Smooth muscle cell (in vitro differentiated cells): ENCODE data around the gene MSX2. TPM values are rescaled to one million over a fixed set of nuclear protein-coding genes. Genes with fewer than 3 reads are reported as not detected.
"Not testable (repeated sequence)": the region's sequence is repeated elsewhere in the genome, so short reads cannot be mapped to it uniquely, and the experiment has no call there.

Source experiments
- DNase-seq: peaks from one replicate; lab custom pipeline; 2025; ENCODE audit not compliant: unreplicated experiment; lab: John Stamatoyannopoulos, UW
- H2AFZ ChIP-seq: fragments of 200-600 bp; sonication (generic); 2 replicates; pipeline ENCODE4 v1.6.0; 2016; ENCODE audit warnings: antibody characterized with exemption, low read depth, mild to moderate bottlenecking
- H3F3A ChIP-seq: fragments of 200-600 bp; sonication (generic); 2 replicates; pipeline ENCODE4 v1.6.0; 2017; ENCODE audit warnings: antibody characterized with exemption, low read depth
- H3K27ac ChIP-seq: fragments of 200-600 bp; sonication (generic); 2 replicates; pipeline ENCODE4 v1.5.1; 2016; ENCODE audit warnings: low read depth, mild to moderate bottlenecking
- H3K27me3 ChIP-seq: fragments of 200-600 bp; sonication (generic); 2 replicates; pipeline ENCODE4 v1.6.1; 2016; ENCODE audit warnings: low read depth, mild to moderate bottlenecking
- H3K36me3 ChIP-seq: fragments of 200-600 bp; sonication (generic); 2 replicates; pipeline ENCODE4 v1.5.1; 2016; ENCODE audit warnings: low read depth
- H3K4me1 ChIP-seq: fragments of 200-600 bp; sonication (generic); 2 replicates; pipeline ENCODE4 v1.5.1; 2016; ENCODE audit warnings: low read depth
- H3K4me2 ChIP-seq: fragments of 200-600 bp; sonication (generic); 2 replicates; pipeline ENCODE4 v1.6.0; 2016; ENCODE audit warnings: mild to moderate bottlenecking
- H3K4me3 ChIP-seq: fragments of 200-600 bp; sonication (generic); 2 replicates; pipeline ENCODE4 v1.5.1; 2016; ENCODE audit warnings: mild to moderate bottlenecking
- H3K79me2 ChIP-seq: fragments of 200-600 bp; sonication (generic); 2 replicates; pipeline ENCODE4 v1.6.0; 2016; ENCODE audit warnings: low read depth, mild to moderate bottlenecking
- H3K9ac ChIP-seq: fragments of 200-600 bp; sonication (generic); 2 replicates; pipeline ENCODE4 v1.6.0; 2016; ENCODE audit warnings: low read depth
- H3K9me3 ChIP-seq: fragments of 200-600 bp; sonication (generic); replicated peaks from 2 replicates; pipeline ENCODE4 v1.5.1; 2016; ENCODE audit warnings: low read depth
- H4K20me1 ChIP-seq: fragments of 200-600 bp; sonication (generic); 2 replicates; pipeline ENCODE4 v1.6.0; 2016; ENCODE audit warnings: low read depth
- WGBS: methylation state at CpG from one replicate; pipeline ENCODE4 v1.1.7; 2016; ENCODE audit warnings: low lambda C conversion rate; 5-methylcytosine and 5-hydroxymethylcytosine counted together
- polyA plus RNA-seq: library from polyadenylated mRNA; unstranded; fragments of >200 nt; fragmentation: Nextera tagmentation; extraction: Ambion mirVana; gene quantifications from 2 replicates; pipeline ENCODE4 v1.2.1, GENCODE V29; 2016
- total RNA-seq: library from RNA; depleted of rRNA; stranded (reverse); fragments of >200 nt; gene quantifications from 2 replicates; pipeline ENCODE4 v1.2.3, GENCODE V29; 2014
- TF ChIP-seq, protein P1 (sequence below): fragments of 200-600 bp; sonication (generic); IDR thresholded peaks from 2 replicates; pipeline ENCODE4 v1.5.1; 2017; ENCODE audit warnings: borderline replicate concordance, mild to moderate bottlenecking, antibody characterized with exemption; ENCODE audit not compliant: insufficient read depth, poor library complexity, severe bottlenecking

MSX2 gene
- total and polyA plus RNA-seq, 2 experiments from 2014 or later = 50.7 to 76.8 TPM

DNA sequence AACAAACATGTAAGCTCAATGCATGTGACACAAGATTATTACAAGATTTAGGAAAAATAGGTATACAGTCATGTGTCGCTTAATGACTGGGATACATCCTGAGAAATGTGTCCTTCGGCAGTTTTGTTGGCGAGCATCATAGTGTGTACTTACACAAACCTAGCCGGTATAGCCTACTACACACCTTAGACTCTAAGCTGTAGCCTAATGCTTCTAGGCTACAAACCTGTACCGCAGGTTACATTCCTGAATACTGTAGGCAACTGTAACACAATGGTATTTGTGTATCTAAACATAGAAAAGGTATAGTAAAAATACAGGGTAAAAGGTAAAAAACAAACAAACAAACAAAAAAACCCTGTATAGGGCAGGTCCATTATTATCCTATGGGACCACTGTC, 27.7 kb downstream of the MSX2 start:
- Histone ChIP-seq H3K27me3 (no peaks in the 10 kb centered on the region), H3K27ac (peak overlapping the region; percentile 51), H2AFZ (peak overlapping the region; percentile 89), H3K9ac (peak overlapping the region; percentile 47), H3K79me2 (no peaks in the 10 kb centered on the region), H3K36me3 (no peaks in the 10 kb centered on the region), H3K4me3 (peak overlapping the region; percentile 62), H3F3A (no peaks in the 10 kb centered on the region), H3K4me2 (peak overlapping the region; percentile 93), H3K9me3 (no peaks in the 10 kb centered on the region), H4K20me1 (no peaks in the 10 kb centered on the region), H3K4me1 (peaks cover 5% of the 10 kb centered on the region)
- TF ChIP-seq, protein P1, sequence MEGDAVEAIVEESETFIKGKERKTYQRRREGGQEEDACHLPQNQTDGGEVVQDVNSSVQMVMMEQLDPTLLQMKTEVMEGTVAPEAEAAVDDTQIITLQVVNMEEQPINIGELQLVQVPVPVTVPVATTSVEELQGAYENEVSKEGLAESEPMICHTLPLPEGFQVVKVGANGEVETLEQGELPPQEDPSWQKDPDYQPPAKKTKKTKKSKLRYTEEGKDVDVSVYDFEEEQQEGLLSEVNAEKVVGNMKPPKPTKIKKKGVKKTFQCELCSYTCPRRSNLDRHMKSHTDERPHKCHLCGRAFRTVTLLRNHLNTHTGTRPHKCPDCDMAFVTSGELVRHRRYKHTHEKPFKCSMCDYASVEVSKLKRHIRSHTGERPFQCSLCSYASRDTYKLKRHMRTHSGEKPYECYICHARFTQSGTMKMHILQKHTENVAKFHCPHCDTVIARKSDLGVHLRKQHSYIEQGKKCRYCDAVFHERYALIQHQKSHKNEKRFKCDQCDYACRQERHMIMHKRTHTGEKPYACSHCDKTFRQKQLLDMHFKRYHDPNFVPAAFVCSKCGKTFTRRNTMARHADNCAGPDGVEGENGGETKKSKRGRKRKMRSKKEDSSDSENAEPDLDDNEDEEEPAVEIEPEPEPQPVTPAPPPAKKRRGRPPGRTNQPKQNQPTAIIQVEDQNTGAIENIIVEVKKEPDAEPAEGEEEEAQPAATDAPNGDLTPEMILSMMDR = no peak
- 73% methylated on average over 5 of the region's 5 CpGs for WGBS
- no peak for DNase-seq

DNA sequence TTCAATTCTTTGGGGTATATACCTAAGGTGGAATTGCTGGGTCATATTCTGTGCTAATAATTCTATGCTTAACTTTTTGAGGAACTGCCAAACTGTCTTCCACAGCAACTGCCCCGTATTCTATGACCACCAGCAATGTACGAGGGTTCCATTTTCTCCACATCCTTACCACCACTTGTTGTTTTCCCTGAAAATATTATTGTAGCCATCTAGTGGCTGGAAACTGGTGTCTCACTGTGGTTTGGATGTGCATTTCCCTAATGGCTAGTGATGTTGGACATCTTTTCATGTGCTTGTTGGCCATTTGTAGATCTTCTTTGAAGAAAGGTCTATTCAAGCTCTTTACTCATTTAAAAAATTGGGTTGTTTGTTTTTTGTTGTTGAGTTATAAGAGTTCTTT, 30.7 kb downstream of the MSX2 start:
- WGBS = 73% methylated on average over 2 of the region's 2 CpGs
- Histone ChIP-seq H3K36me3 (no peaks in the 10 kb centered on the region), H3K9me3 (no peaks in the 10 kb centered on the region), H3K4me1 (peaks cover 5% of the 10 kb centered on the region), H3K79me2 (no peaks in the 10 kb centered on the region), H3K4me3 (no peak overlapping the region), H3F3A (no peaks in the 10 kb centered on the region), H3K27ac (no peak overlapping the region), H3K9ac (no peak overlapping the region), H3K4me2 (no peak overlapping the region), H3K27me3 (no peaks in the 10 kb centered on the region), H4K20me1 (no peaks in the 10 kb centered on the region), H2AFZ (no peak overlapping the region)
- TF ChIP-seq, protein P1 = peak; percentile 39
- no peak for DNase-seq

DNA sequence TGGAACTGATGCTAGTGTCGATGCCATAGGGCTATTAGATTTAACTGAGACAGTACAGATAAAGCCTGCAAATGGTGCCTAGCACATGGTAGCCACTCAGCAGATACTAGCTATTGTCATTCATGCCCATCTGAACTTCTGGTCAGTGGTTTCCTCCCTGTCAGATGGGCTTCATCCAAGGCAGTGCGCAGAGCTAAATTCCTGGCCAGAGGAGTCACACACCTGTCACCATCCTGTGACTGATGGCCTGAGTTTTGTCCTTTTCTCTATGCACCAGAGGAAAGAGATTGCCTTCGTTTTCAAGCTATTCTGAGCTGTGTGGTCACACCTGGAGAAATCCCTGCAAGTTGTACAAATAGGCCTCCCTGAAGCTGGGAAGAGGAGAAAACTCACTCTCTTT, 34.7 kb downstream of the MSX2 start:
- TF ChIP-seq, protein P1 = no peak

DNA sequence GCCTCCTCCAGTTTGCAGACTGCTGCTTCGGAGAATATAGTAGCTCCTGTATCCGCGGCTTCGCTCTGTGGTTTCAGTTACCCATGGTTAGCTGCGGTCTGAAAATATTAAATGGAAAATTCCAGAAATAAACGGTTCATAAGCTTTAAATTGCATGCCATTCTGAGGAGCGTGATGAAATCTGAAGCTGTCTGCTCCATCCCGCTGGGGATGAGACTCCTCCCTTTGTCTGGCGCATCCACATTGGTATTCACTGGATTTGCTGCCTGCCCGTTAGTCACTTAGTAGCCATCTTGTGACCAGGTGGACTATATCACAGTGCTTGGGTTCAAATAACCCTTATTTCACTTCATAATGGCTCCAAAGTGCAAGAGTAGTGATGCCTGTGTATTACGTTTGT, 36.3 kb downstream of the MSX2 start:
- 91% methylated on average over 11 of the region's 11 CpGs for WGBS

More for the DNA sequence above, 34.7 kb downstream of the MSX2 start:
- no peak overlapping the region for H3K9ac ChIP-seq
- no peak overlapping the region for H3K4me2 ChIP-seq
- no peak overlapping the region for H3K27ac ChIP-seq
- H3K36me3 ChIP-seq = no peaks in the 10 kb centered on the region
- no peaks in the 10 kb centered on the region for H3F3A ChIP-seq
- no peaks in the 10 kb centered on the region for H4K20me1 ChIP-seq
- no peaks in the 10 kb centered on the region for H3K79me2 ChIP-seq
- H3K9me3 ChIP-seq = no peaks in the 10 kb centered on the region
- WGBS = 70% methylated on average over 3 of the region's 3 CpGs
- H2AFZ ChIP-seq = no peak overlapping the region
- no peak for DNase-seq
- no peaks in the 10 kb centered on the region for H3K4me1 ChIP-seq
- no peak overlapping the region for H3K4me3 ChIP-seq
- no peaks in the 10 kb centered on the region for H3K27me3 ChIP-seq

DNA sequence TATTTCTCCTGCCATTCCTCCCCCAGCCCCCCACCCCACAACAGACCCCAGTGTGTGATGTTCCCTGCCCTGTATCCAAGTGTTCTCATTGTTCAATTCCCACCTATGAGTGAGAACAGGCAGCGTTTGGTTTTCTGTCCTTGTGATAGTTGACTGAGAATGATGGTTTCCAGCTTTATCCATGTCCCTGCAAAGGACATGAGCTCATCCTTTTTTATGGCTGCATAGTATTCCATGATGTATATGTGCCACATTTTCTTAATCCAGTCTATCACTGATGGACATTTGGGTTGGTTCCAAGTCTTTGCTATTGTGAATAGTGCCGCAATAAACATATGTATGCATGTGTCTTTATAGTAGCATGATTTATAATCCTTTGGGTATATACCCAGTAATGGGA, 37.0 kb downstream of the MSX2 start:
- not testable (repeated sequence) for H3K79me2 ChIP-seq, H3K27ac ChIP-seq, H3K4me2 ChIP-seq, H3K27me3 ChIP-seq, H4K20me1 ChIP-seq, H3K36me3 ChIP-seq, H3K9me3 ChIP-seq, H3K4me3 ChIP-seq, H3K4me1 ChIP-seq, DNase-seq, H2AFZ ChIP-seq, H3K9ac ChIP-seq, H3F3A ChIP-seq
- 97% methylated on average over 2 of the region's 2 CpGs for WGBS

More for the DNA sequence above, 36.3 kb downstream of the MSX2 start:
- no peaks in the 10 kb centered on the region for H3K36me3 ChIP-seq
- H3K79me2 ChIP-seq = no peaks in the 10 kb centered on the region
- no peaks in the 10 kb centered on the region for H3K4me1 ChIP-seq
- no peaks in the 10 kb centered on the region for H3F3A ChIP-seq
- H4K20me1 ChIP-seq = no peaks in the 10 kb centered on the region
- no peaks in the 10 kb centered on the region for H3K27me3 ChIP-seq
- TF ChIP-seq, protein P1 = no peak
- DNase-seq = no peak
- H3K4me3 ChIP-seq = no peak overlapping the region
- no peak overlapping the region for H3K9ac ChIP-seq
- H3K27ac ChIP-seq = no peak overlapping the region
- no peak overlapping the region for H3K4me2 ChIP-seq
- H3K9me3 ChIP-seq = no peaks in the 10 kb centered on the region
- no peak overlapping the region for H2AFZ ChIP-seq
